Measurements from ENCODE around the gene PRDM7. TPM values are rescaled to one million over a fixed set of nuclear protein-coding genes. Genes with fewer than 3 reads are reported as not detected.

The PRDM7 gene
- total RNA-seq, 2 experiments from 2014 or later = not detected

GRCh38 chr16:90042946-90043514 is 34.1 kb downstream of the PRDM7 start:
- intact Hi-C loops (cut with micrococcal nuclease) = no loop called here
- Mint-ChIP-seq H3K36me3 (ENCODE audit: low read depth) (no peaks in the 10 kb centered on the region), H3K27me3 (peaks cover 8% of the 10 kb centered on the region), H3K4me3 (no peak overlapping the region), H3K27ac (no peak overlapping the region), H3K4me1 (ENCODE audit: low read depth) (peaks cover 2% of the 10 kb centered on the region), H3K9me3 (no peaks in the 10 kb centered on the region)
- DNase-seq (no peak), ATAC-seq (no peak)
- ChIA-PET CTCF (no interaction called here), POLR2A (interaction anchor here (1.0 kb wide), 1 partner anchor 30 kb away, joined by 3 read pairs; no protein-coding TSS in a partner anchor)
- no peak for TF ChIP-seq CTCF (IDR thresholded peaks at IDR 0.05)

GRCh38 chr16:90041896-90042473 is 35.1 kb downstream of the PRDM7 start:
- H3K27ac Mint-ChIP-seq = no peak overlapping the region
- ATAC-seq = no peak
- peaks cover 8% of the 10 kb centered on the region for H3K27me3 Mint-ChIP-seq
- CTCF ChIA-PET = no interaction called here
- H3K9me3 Mint-ChIP-seq = no peaks in the 10 kb centered on the region
- TF ChIP-seq CTCF (IDR thresholded peaks at IDR 0.05) = no peak
- peaks cover 2% of the 10 kb centered on the region for H3K4me1 Mint-ChIP-seq (ENCODE audit: low read depth)
- DNase-seq = no peak
- intact Hi-C loops (cut with micrococcal nuclease) = no loop called here
- H3K36me3 Mint-ChIP-seq (ENCODE audit: low read depth) = peaks cover 1% of the 10 kb centered on the region
- no peak overlapping the region for H3K4me3 Mint-ChIP-seq
- POLR2A ChIA-PET = interaction anchor here (0.6 kb wide), 1 partner anchor 18 kb away, joined by 3 read pairs; no protein-coding TSS in a partner anchor

GRCh38 chr16:90040152-90041023 is 36.7 kb downstream of the PRDM7 start:
- peaks cover 2% of the 10 kb centered on the region for H3K36me3 Mint-ChIP-seq (ENCODE audit: low read depth)
- no peaks in the 10 kb centered on the region for H3K9me3 Mint-ChIP-seq
- DNase-seq (no peak), ATAC-seq (no peak)
- no peaks in the 10 kb centered on the region for H3K4me1 Mint-ChIP-seq (ENCODE audit: low read depth)
- no peak for TF ChIP-seq CTCF (IDR thresholded peaks at IDR 0.05)
- CTCF ChIA-PET = no interaction called here
- H3K27ac Mint-ChIP-seq = no peak overlapping the region
- H3K4me3 Mint-ChIP-seq = no peak overlapping the region
- intact Hi-C loops (cut with micrococcal nuclease) = no loop called here
- POLR2A ChIA-PET = no interaction called here
- H3K27me3 Mint-ChIP-seq = no peaks in the 10 kb centered on the region

GRCh38 chr16:90037276-90037675 is 39.9 kb downstream of the PRDM7 start:
- Mint-ChIP-seq H3K27ac (no peak overlapping the region), H3K9me3 (no peaks in the 10 kb centered on the region), H3K4me3 (no peak overlapping the region), H3K27me3 (no peaks in the 10 kb centered on the region), H3K36me3 (ENCODE audit: low read depth) (peaks cover 10% of the 10 kb centered on the region), H3K4me1 (ENCODE audit: low read depth) (no peaks in the 10 kb centered on the region)
- POLR2A ChIA-PET = no interaction called here
- ATAC-seq (no peak), DNase-seq (no peak)
- CTCF ChIA-PET = interaction anchor here (1.1 kb wide), 1 partner anchor 17 kb away, joined by 3 read pairs; no protein-coding TSS in a partner anchor
- no peak for TF ChIP-seq CTCF (IDR thresholded peaks at IDR 0.05)
- intact Hi-C loops (cut with micrococcal nuclease) = no loop called here

- Mint-ChIP-seq H3K4me3 (no peak overlapping the region), H3K4me1 (ENCODE audit: low read depth) (no peaks in the 10 kb centered on the region), H3K27ac (no peak overlapping the region), H3K9me3 (no peaks in the 10 kb centered on the region), H3K36me3 (ENCODE audit: low read depth) (peaks cover 21% of the 10 kb centered on the region), H3K27me3 (no peaks in the 10 kb centered on the region)
- POLR2A ChIA-PET = interaction anchor here (1.6 kb wide), 1 partner anchor 12 kb away, joined by 4 read pairs; no protein-coding TSS in a partner anchor
- no peak for DNase-seq
- CTCF ChIA-PET = no interaction called here
- no peak for TF ChIP-seq CTCF (IDR thresholded peaks at IDR 0.05)
- intact Hi-C loops (cut with micrococcal nuclease) = no loop called here
- no peak for ATAC-seq
Observed at GRCh38 chr16:90035902-90036301, 41.2 kb downstream of the PRDM7 start.

Measured in activated CD8-positive, alpha-beta T cell treated with anti-CD3 and anti-CD28 coated beads for 36 hours (primary cell).